GM19043 (cell line): ENCODE measurements around the gene CRYAB.
"Not testable (repeated sequence)": the region's sequence is repeated elsewhere in the genome, so short reads cannot be mapped to it uniquely, and the experiment has no call there.

ENCODE experiments used
- ATAC-seq: cut with Tn5 transposase; IDR thresholded peaks from one replicate; pipeline ENCODE4 v1.9.1; 2021; ENCODE audit warnings: low read depth; ENCODE audit not compliant: unreplicated experiment

The CRYAB gene

DNA sequence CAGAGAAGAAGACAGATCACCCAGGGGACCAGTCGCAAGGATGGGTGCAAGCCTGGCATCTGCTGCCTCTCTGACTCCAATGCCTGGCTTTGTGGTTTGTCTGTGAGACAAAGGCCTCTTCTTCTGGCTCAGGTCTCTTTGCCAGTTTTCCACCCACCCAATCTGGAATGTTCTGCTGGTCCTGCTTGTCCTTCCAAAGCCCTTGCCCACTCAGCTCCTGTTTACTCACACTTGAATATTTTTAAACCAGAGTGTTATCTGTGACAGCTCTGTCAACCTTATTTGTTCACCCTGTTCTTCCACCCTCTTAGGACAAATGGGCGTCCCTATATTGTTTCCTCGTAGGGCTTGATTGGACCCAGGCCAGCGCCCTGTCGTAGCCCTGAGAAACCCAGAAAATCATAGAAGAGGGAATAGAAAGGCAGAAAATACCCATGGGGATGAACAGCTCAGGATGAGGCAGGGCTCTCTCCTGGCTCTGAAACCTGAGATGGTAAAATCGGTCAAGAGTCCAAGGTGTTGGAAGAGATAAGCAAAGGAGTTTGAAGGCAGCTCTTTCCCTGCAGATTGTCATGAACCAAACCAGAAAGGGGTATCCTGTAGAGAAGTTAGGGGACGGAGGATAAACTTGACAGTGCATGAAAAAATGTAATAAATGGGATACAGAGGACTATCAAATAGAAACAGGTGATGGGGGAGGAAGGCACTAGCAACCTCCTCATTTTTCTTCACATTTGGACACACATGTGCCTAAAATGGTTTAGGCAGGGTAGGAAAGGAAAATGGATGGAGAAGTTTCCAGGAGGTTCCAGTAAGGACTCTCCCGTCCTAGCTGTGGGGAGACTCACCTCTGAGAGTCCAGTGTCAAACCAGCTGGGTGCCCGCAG, 651 bp downstream of the CRYAB start:
- no peak for ATAC-seq

DNA sequence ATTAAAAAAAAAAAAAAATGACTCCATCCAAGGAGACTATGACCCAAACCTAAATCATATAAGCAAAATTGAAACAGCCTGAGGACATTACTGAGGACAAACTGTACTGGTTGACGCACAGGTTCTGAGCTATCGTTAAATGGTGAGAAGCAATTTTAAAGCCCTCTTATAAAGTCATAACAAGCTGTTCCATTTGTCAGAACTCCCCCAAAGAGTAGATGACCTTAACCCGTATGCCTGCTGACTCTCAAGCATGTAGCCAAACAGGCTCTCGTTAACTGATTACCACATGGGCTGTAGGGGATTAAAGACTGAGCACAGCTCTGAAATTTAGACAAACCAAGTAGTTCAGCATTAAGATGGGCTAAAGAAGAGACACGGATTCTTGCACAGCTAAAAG, 2.2 kb downstream of the CRYAB start:
- no peak for ATAC-seq

DNA sequence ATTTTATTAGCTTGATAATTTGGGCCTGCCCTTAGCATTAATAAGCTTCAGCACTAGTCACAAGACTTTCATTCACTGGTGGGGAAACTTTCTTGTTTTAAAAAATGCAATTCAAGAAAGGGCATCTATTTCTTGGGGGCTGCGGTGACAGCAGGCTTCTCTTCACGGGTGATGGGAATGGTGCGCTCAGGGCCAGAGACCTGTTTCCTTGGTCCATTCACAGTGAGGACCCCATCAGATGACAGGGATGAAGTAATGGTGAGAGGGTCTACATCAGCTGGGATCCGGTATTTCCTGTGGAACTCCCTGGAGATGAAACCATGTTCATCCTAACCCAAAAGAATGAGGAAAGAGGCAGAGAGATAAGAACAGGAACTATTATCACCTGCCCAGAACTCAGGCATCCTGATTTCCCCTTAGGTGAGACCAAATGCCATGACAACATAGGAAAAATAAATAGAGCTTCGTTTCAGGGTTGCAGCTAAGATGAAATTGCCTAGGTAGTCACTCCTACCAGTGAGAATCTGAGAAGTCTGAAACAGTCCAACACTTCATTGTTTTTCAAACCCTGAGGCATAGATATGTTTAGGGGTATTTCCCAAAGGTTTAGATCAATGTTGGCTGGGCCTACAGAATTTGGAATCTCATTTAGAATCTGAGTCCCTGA, 2.8 kb downstream of the CRYAB start:
- ATAC-seq: no peak

DNA sequence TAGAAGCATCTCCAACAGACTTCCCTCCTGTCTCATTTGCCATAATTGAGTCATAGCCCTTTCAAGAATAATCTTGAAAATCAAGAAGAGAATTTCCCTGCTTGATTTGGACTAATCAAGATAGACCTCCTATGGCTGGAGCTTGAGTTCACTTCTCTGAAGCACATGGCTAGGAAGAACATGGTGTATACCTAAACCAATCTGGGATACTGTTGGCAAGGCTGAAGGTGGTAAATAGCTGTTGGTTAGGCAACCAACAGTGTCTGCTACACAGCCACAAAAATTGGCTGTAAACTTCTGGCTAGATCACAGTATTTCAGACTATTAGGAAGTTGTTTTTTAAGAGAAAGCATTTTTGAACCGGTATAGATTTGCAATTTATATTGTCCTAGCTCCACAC, 4.9 kb downstream of the CRYAB start:
- ATAC-seq: no peak

DNA sequence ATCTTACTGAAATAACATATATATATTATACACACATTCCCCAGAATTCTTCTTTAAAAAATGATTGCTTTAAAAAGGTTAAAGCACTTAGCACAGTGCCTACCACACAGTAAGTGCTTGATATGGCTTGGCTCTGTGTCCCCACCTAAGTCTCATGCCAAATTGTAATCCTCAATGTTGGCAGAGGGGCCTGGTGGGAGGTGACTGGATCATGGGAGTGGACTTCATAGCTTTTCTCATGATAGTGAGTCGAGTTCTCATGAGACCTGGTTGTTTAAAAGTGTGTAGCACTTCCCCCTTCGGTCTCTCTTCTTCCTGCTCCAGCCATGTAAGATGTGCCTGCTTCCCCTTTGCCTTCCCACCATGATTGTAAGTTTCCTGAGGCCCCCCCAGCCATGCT, 6.2 kb downstream of the CRYAB start:
- no peak for ATAC-seq

DNA sequence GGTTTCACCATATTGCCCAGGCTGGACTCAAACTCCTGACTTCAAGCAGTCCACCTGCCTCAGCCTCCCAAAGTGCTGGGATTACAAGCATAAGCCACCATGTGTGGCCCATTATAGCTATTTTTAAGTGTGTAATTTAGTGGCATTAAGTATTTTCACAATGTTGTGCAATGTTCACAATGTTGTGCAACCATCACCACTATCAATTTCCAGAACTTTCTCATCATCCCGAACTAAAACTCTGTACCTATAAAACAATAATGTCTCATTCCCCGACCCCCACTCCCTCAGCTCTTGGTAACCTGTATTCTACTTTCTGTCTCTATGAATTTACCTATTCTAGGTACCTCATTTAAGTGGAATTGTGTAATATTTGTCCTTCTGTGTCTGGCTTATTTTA, 24.7 kb downstream of the CRYAB start:
- ATAC-seq: no peak

DNA sequence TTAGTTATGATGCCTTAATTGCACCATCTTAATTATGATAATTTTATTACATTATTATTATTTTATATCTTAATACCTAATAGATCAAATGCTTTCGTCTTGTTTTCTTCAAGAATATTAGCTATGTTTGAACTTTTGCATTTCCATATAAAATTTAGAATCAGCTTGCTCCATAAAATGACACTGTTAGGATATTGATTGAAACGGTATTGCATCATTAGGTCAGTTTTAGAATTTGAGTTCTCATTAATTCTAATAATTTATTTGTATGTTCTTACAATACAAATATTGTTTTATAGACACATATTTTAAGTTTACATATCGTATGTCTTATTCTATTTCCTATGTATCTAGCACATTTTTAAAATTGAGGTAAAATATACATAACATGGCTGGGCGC, 25.5 kb downstream of the CRYAB start:
- ATAC-seq: no peak

DNA sequence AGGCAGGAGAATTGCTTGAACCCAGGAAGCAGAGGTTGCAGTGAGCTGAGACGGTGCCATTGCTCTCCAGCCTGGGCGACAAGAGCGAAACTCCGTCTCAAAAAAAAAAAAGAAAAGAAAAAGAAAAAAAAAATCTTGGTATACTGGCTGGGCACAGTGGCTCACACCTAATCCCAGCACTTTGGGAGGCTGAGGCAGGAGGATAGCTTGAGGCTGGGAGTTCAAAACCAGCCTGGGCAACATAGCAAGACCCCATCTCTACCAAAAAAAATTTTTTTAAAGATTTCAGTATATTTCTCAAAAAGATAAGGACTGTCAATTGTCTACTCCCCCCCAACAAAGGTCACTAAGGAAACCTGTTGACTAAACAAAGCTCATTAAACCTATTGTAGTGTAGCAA, 26.5 kb downstream of the CRYAB start:
- not testable (repeated sequence) for ATAC-seq

DNA sequence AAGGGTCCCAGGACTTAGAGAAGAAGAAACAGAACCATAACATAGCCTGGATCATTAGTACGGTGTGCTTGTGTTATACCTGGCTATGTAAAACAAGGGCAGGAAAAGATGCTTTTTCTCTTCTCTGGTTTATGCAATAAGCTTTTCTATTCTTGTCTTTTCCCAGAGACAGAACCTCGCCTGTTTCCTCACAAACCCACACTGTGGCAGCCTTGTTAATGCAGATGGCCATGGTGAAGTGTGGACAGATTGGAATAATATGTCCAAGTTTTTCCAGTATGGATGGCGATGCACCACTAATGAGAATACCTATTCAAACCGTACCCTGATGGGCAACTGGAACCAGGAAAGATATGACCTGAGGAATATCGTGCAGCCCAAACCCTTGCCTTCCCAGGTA, 29.4 kb downstream of the CRYAB start:
- no peak for ATAC-seq

DNA sequence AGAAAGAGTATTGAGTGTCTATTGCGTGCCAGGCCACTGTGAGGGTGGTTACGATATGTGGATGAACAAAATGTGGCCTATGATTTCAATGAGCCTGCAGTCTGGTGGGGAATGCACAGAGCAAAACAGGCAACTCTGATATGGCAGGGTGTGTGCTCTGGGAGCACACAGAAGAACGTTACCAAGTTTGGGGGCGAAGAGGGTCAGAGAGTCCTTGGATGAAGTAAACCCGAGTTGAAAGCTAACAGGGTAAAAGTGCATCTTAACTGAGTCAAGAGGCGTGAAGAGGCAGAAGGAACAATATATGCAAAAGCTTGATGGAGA, 32.0 kb downstream of the CRYAB start:
- ATAC-seq: no peak

DNA sequence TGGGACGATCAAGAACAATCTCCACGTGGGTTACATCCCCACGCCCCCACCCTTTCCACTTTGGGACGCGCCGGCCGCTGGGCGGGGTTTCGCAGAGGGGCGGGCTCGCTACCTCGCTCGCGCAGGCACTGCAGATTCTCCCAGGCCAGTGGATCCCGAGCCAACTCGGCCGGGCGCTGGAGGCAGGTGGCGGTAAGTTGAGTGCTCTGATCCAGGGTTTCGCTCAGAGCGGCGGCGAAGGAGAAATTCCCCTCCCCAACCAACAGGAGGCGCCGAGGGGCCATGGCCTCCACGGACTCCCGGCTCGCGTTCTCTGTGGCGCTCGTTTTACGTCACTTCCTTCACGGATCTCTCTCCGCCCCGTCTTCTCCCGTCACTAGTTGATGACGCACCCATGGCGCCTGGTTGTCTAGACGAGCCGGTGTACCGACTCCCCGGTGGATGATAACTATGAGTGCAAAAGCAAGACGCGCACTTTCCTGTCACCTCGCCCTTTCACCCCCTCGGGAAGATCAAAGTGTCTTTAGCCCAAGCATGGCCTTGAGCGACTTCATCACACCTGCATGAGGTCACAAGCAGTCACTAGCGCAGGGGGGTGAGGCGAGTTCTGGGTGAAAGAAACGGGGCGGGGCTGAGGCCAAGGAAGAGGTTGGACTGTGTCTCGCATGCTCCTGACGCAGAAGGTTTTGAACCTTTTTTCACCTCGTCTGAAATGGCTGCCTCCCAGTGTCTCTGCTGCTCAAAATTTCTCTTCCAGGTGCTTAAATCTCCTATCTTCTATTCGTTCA, 32.5 kb downstream of the CRYAB start, which contains the start of the genes CFAP68 and FDXACB1:
Gene CFAP68, plus strand, starts transcription at position 693 of the 788 bp plus-strand sequence. Its CDS starts 20 bp downstream, at position 713.
Gene FDXACB1, minus strand, starts transcription at position 317 of the 788 bp plus-strand sequence. Its CDS starts 33 bp downstream, at position 284.
- peak; percentile 93 for ATAC-seq

DNA sequence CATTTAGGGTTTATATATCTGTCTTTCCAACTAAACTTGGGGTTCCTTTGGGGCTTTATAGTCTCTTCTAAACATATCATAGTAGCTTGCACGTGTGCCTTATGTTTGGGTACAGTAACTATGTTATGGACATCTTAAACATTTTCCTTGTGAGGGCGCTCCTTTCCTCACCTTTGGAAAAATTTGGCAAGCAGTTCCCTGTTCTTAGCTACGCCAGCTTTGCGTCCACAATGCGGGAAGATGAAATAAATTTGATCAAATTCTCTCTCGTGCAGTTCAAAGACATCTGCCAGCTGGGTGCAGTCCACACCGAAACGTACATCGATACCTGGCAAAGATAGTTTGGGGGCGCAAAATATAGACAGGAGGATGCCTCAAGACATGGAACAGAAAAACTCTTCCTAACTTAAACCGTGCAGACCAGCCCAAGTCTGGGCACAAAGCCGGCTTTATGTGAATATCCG, 33.2 kb downstream of the CRYAB start:
- no peak for ATAC-seq

DNA sequence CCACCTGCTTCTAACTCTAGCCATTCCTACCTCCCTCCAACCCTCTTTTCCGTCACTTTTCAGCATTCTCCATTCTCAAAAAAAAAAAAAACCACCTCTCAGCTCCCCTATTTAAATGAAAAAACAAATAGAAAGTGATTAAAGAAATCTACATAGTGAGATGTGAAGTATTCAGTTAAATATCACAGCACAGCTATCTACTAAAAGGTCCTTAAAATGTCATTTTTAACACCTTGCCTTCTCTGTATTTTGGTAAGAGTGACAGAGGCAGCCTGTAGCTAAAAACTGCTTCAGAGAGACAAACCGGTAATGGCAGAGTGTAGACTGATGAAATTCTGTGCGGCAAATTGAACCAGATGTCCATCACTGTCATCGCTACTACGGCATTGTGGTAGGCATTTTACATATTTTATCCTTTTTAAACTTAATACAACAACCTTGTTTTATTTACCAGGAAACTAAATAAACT, 39.8 kb downstream of the CRYAB start:
- ATAC-seq: no peak

DNA sequence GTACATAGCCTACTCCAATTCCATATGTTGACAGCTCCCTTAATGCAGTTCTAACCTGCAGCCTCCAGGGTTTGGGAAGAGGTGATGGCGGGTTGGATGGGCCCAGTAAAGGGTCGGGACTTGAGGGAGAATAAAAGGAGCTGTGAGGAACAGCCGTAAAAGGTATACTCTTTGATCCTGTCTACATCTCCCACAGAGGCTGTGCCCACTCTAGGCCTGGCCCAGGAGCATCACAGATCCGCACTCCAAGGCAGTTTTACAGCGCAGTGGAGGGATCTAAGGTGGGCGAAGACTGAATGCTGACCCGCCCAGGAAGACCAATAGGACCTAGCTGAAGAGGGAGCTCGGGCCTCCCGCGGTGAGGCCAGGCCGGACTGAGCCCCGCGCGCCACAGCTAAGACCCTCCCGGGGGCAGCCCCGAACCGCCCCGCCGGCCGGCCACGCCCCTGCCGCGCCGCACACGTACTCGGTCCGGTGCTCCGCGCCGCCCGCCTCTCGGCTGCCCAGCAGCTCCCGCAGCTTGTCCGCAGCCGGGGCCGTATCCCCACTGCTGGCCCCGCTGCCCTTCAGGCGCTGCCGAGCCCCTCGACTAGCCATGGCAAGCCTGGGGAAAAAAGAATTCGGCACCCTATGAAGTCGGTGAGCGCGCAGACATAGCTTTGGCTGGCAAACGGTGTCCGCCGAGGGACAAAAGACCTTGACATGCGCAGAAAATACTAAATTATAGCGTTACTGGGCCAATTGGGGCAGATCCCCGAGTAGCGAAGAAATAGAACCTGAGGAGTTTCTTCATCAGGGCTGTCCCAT, 40.5 kb downstream of the CRYAB start, which contains the start of gene ALG9:
Gene ALG9, minus strand, starts transcription at position 696 of the 807 bp plus-strand sequence. Its CDS starts 99 bp downstream, at position 597.
- ATAC-seq: peak; percentile 83

DNA sequence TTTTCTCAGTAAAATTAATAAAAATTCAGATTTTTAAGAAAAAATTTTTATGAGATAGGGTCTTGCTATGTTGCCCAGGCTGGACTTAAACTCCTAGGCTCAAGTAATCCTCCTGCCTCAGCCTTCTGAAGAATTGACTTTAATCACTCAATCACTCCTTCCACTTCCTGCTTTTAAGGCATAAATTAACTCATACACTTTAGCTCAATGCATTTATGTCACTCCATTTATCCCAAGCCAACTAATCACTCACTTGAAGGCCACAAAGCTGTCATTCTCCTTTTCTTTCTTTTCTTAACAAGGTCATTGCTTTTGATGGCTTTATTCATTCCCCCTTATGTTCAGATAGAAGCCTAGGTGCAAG, 41.1 kb downstream of the CRYAB start:
- ATAC-seq: no peak

DNA sequence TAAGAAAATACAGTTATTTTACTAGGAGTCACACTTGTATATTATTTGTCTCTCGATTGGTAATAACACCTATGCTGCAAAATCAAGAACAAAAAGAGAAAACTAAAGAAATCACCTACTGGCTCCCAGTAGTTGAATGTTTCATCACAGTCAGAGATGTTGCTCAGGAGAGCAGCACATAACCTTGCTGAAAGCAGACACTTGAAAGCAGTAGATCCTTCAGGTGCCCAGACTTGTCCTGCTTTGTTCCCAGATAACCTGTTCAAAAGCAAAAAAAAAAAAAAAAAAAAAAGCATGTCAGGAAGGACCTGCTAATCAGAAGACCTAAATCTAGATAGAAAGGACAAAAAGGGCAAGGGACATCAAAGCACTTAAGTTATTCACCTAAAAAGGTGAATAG, 41.5 kb downstream of the CRYAB start:
- ATAC-seq: no peak

DNA sequence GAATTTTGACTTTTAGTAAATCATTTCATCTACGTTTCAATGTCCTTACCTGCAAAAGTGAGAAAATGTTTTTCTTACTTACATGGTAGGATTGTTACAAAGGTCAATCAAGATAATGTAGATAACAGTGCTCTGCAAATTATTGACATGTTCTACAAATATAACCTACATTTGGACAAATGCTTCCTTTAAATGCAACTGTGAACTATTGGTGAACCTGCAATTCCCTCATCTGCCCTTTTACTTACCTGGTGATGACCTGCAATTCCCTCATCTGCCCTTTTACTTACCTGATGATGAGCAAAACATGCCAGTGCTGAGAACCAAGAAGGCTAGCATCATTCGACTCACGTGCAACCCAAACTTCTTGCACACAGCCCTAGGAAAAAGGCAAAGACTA, 51.3 kb downstream of the CRYAB start:
- ATAC-seq: no peak
